Activated T-helper 1 cell treated with Interleukin-2 at 50 U/mL for 16 hours (primary cell): ENCODE data around the gene SP3.

Source experiments
- DNase-seq: peaks from one replicate; pipeline ENCODE4 v3.0.0-alpha.2; 2020; ENCODE audit warnings: low read depth

Gene SP3

GRCh38 chr2:173965372-173966025 lies at the start of gene SP3:
Gene SP3, minus strand, starts transcription at chr2:173965373. Its CDS starts 202 bp downstream, at chr2:173965171.
- peak; percentile 95 for DNase-seq

GRCh38 chr2:174014699-174015070 lies 49.5 kb upstream of the SP3 start:
- DNase-seq: no peak

- DNase-seq: no peak
Measured at GRCh38 chr2:174014011-174014698, 49.0 kb upstream of the SP3 start.

GRCh38 chr2:174013315-174013751 lies 48.2 kb upstream of the SP3 start:
- DNase-seq: no peak

GRCh38 chr2:174012347-174013314 lies 47.5 kb upstream of the SP3 start:
- DNase-seq: peak; percentile 15

GRCh38 chr2:174011796-174012195 lies 46.6 kb upstream of the SP3 start:
- no peak for DNase-seq

- no peak for DNase-seq
Measured at GRCh38 chr2:174011173-174011572, 46.0 kb upstream of the SP3 start.

- DNase-seq: no peak
Measured at GRCh38 chr2:174009488-174010223, 44.5 kb upstream of the SP3 start.

GRCh38 chr2:174008720-174009119 lies 43.5 kb upstream of the SP3 start:
- DNase-seq: no peak

GRCh38 chr2:174007010-174007409 lies 41.8 kb upstream of the SP3 start:
- no peak for DNase-seq

GRCh38 chr2:174005801-174006419 lies 40.7 kb upstream of the SP3 start:
- no peak for DNase-seq

GRCh38 chr2:174004905-174005605 lies 39.9 kb upstream of the SP3 start:
- DNase-seq: no peak

- no peak for DNase-seq
Measured at GRCh38 chr2:174003720-174004695, 38.8 kb upstream of the SP3 start.

GRCh38 chr2:174002679-174003078 lies 37.5 kb upstream of the SP3 start:
- no peak for DNase-seq

GRCh38 chr2:174001107-174001506 lies 35.9 kb upstream of the SP3 start:
- DNase-seq: no peak

GRCh38 chr2:173999724-174000123 lies 34.6 kb upstream of the SP3 start:
- no peak for DNase-seq

GRCh38 chr2:173999272-173999671 lies 34.1 kb upstream of the SP3 start:
- DNase-seq: no peak

GRCh38 chr2:173998386-173998785 lies 33.2 kb upstream of the SP3 start:
- DNase-seq: no peak

GRCh38 chr2:173997753-173998152 lies 32.6 kb upstream of the SP3 start:
- no peak for DNase-seq

GRCh38 chr2:173997269-173997668 lies 32.1 kb upstream of the SP3 start:
- no peak for DNase-seq
